ENCODE measurements around the gene SESN2. TPM values are rescaled to one million over a fixed set of nuclear protein-coding genes. Genes with fewer than 3 reads are reported as not detected.

SESN2 gene
- total RNA-seq, 2 experiments from 2014 or later: 8.8 to 9.6 TPM

DNA sequence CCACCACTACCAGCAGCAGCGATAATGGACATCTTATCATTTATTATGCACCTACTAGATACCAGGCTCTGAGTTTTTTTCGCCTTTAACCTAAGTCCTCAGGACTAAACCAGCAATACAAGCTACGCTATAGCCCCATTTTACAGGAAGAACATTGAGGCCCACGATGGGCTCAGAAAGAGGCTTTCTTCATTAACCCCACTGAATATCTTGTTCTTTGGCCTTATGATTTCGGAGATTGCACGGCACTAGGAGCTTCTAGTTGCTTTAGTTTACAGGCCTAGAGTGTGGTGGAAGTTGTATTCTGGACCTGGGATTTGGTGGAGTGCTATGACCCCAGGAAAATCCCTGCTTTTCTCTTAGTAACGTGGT lies 1.5 kb downstream of the SESN2 start:
- H3K36me3 Mint-ChIP-seq (ENCODE audit: low read depth): no peaks in the 10 kb centered on the region
- peak overlapping the region; percentile 80 for H3K27ac Mint-ChIP-seq
- H3K9me3 Mint-ChIP-seq: no peaks in the 10 kb centered on the region
- ChIA-PET POLR2A (interaction anchor here (0.6 to 6.1 kb wide), 5 partner anchors 12 to 321 kb away, joined by 3 to 92 read pairs (median 5); partner anchors contain the start of genes ATP5IF1 and MED18), CTCF (interaction anchor here (1.2 kb wide), 1 partner anchor 12 kb away, joined by 10 read pairs; no protein-coding TSS in a partner anchor)
- Histone ChIP-seq H3K27me3 (ENCODE audit: control insufficient read depth in 1 of 2, insufficient read depth in 2 of 2, low read length in 2 of 2) (no peaks in the 10 kb centered on the region), H3K9me3 (ENCODE audit: control insufficient read depth in 1 of 2, insufficient read depth in 1 of 2, low read length in 2 of 2) (no peaks in the 10 kb centered on the region), H3K27ac (ENCODE audit: low read depth in 1 of 2, low read length in 2 of 2) (no peak overlapping the region), H3K4me3 (ENCODE audit: low read length) (peak overlapping the region; percentile 98), H3K36me3 (ENCODE audit: insufficient read depth, low read length) (no peaks in the 10 kb centered on the region), H3K4me1 (ENCODE audit: insufficient read depth, low read length) (peaks cover 63% of the 10 kb centered on the region)
- no peak for ATAC-seq (ENCODE audit: poor library complexity)
- peaks cover 41% of the 10 kb centered on the region for H3K4me1 Mint-ChIP-seq (ENCODE audit: low read depth)
- peak overlapping the region; percentile 88 for H3K4me3 Mint-ChIP-seq
- intact Hi-C loops (cut with DNase I, micrococcal nuclease): no loop called here
- TF ChIP-seq, protein P1, sequence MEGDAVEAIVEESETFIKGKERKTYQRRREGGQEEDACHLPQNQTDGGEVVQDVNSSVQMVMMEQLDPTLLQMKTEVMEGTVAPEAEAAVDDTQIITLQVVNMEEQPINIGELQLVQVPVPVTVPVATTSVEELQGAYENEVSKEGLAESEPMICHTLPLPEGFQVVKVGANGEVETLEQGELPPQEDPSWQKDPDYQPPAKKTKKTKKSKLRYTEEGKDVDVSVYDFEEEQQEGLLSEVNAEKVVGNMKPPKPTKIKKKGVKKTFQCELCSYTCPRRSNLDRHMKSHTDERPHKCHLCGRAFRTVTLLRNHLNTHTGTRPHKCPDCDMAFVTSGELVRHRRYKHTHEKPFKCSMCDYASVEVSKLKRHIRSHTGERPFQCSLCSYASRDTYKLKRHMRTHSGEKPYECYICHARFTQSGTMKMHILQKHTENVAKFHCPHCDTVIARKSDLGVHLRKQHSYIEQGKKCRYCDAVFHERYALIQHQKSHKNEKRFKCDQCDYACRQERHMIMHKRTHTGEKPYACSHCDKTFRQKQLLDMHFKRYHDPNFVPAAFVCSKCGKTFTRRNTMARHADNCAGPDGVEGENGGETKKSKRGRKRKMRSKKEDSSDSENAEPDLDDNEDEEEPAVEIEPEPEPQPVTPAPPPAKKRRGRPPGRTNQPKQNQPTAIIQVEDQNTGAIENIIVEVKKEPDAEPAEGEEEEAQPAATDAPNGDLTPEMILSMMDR (IDR thresholded peaks at IDR 0.05): no peak
- no peak for DNase-seq
- H3K27me3 Mint-ChIP-seq: no peaks in the 10 kb centered on the region

DNA sequence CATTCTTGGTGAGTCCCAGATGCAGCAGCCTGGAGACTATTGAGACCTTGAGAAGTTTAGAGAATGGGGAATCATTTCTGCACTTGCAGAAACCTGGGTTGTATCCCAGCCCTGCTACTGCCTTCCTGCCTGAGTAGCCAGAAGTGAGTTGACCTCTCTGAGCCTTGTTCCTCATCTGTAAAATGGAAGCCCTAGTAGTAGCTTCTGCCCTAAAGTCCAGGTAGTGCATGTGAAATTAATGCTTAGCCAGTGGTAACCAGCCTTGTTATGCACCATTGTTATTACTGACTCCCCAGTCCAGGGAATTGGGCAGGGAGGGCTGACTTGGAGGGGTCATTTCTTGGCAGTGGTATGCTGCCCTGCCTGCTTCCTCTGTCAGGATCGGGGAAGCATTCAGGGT lies 5.6 kb downstream of the SESN2 start:
- DNase-seq: no peak
- no peaks in the 10 kb centered on the region for H3K27me3 ChIP-seq (ENCODE audit: control insufficient read depth in 1 of 2, insufficient read depth in 2 of 2, low read length in 2 of 2)
- ChIA-PET CTCF (no interaction called here), POLR2A (no interaction called here)
- peaks cover 16% of the 10 kb centered on the region for H3K4me1 Mint-ChIP-seq (ENCODE audit: low read depth)
- peaks cover 26% of the 10 kb centered on the region for H3K4me1 ChIP-seq (ENCODE audit: insufficient read depth, low read length)
- TF ChIP-seq, protein P1 (IDR thresholded peaks at IDR 0.05): no peak
- no peak overlapping the region for H3K4me3 ChIP-seq (ENCODE audit: low read length)
- H3K9me3 Mint-ChIP-seq: no peaks in the 10 kb centered on the region
- H3K27me3 Mint-ChIP-seq: no peaks in the 10 kb centered on the region
- H3K9me3 ChIP-seq (ENCODE audit: control insufficient read depth in 1 of 2, insufficient read depth in 1 of 2, low read length in 2 of 2): no peaks in the 10 kb centered on the region
- H3K4me3 Mint-ChIP-seq: no peak overlapping the region
- H3K36me3 Mint-ChIP-seq (ENCODE audit: low read depth): no peaks in the 10 kb centered on the region
- H3K27ac ChIP-seq (ENCODE audit: low read depth in 1 of 2, low read length in 2 of 2): no peak overlapping the region
- no peak overlapping the region for H3K27ac Mint-ChIP-seq
- peaks cover 5% of the 10 kb centered on the region for H3K36me3 ChIP-seq (ENCODE audit: insufficient read depth, low read length)
- no peak for ATAC-seq (ENCODE audit: poor library complexity)
- intact Hi-C loops (cut with DNase I, micrococcal nuclease): no loop called here

DNA sequence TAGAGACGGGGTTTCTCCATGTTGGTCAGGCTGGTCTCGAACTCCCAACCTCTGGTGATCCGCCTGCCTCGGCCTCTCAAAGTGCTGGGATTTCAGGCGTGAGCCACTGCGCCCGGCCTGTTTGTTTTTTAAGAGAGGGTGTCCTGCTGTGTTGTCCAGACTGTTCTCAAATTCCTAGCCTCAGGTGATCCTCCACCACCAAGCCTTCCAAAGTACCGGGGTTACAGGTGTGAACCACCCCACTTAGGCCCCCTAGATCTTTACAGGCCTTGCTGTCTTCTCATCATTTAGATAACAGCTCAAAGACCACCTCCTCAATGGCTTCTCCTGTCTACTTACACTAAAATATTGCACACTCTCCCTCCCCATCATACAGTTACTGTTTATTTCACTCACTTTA lies 6.3 kb downstream of the SESN2 start:
- Histone ChIP-seq H3K4me1 (ENCODE audit: insufficient read depth, low read length) (peaks cover 20% of the 10 kb centered on the region), H3K36me3 (ENCODE audit: insufficient read depth, low read length) (peaks cover 5% of the 10 kb centered on the region), H3K27me3 (ENCODE audit: control insufficient read depth in 1 of 2, insufficient read depth in 2 of 2, low read length in 2 of 2) (no peaks in the 10 kb centered on the region), H3K27ac (ENCODE audit: low read depth in 1 of 2, low read length in 2 of 2) (no peak overlapping the region), H3K4me3 (ENCODE audit: low read length) (no peak overlapping the region), H3K9me3 (ENCODE audit: control insufficient read depth in 1 of 2, insufficient read depth in 1 of 2, low read length in 2 of 2) (no peaks in the 10 kb centered on the region)
- ATAC-seq (ENCODE audit: poor library complexity) (no peak), DNase-seq (no peak)
- Mint-ChIP-seq H3K4me1 (ENCODE audit: low read depth) (peaks cover 14% of the 10 kb centered on the region), H3K36me3 (ENCODE audit: low read depth) (no peaks in the 10 kb centered on the region), H3K9me3 (no peaks in the 10 kb centered on the region), H3K4me3 (no peak overlapping the region), H3K27ac (no peak overlapping the region), H3K27me3 (no peaks in the 10 kb centered on the region)
- ChIA-PET CTCF (interaction anchor here (1.1 kb wide), 1 partner anchor 17 kb away, joined by 3 read pairs; no protein-coding TSS in a partner anchor), POLR2A (interaction anchor here (1.2 to 1.7 kb wide), 2 partner anchors 9 to 17 kb away, joined by 4 read pairs; no protein-coding TSS in a partner anchor)
- intact Hi-C loops (cut with DNase I, micrococcal nuclease): no loop called here
- TF ChIP-seq, protein P1 (IDR thresholded peaks at IDR 0.05): no peak

Data from CD4-positive, alpha-beta T cell (primary cell).